ENCODE results near the gene SCO2. TPM values are rescaled to one million over a fixed set of nuclear protein-coding genes. Genes with fewer than 3 reads are reported as not detected.

SCO2 gene
- total RNA-seq (2014; rRNA removed; shearing (Covaris generic)) = 8.0 and 9.5 TPM in 2 replicates

DNA sequence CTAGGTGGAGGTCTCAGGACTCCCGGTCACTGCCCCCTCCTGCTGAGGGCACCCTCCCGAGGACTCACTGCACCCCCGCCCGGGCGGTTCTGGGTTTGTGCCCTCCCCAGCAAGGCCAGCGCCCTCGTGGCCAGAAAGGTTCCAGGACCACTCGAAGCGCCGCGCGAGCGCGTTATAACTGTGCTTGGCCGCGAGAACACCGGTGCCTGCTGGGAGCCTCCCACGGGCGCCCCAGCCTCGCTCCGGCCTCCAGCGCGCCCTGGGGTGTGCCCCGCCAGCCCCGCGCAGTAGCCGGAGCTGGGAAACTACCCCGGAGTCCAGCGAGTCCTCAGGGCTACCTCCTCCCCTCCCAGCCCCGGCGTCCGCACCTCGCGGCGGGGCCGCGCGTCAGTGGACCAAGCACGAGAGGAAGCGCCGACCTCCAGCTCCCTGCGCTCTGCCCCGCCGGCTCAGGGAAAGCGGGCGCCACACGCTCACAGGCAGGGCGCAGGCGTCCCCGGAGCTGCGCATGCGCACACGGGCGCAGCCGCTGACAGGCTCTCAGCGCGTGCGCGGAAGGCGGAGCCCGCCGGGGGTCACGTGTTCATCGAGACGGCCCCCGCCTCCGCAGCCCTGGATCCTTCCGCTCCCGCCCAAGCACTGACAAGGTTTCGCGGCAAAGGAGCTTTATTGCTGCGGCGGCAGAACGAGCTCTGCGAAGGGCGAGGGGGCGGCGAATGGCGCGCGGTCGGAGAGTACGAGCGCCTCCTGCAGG, at the start of gene SCO2:
SCO2 (minus strand) TSS at position 495 of the 754 bp plus-strand sequence. CDS start 1,187 bp downstream, outside the sequence.
- DNase-seq (ENCODE audit: low spot score) = peak; percentile 75

- no peak for DNase-seq (ENCODE audit: low spot score)
Observed at GRCh38 chr22:50574383-50574755, 49.0 kb upstream of the SCO2 start.

GRCh38 chr22:50573491-50574382, 48.3 kb upstream of the SCO2 start:
- no peak for DNase-seq (ENCODE audit: low spot score)

DNA sequence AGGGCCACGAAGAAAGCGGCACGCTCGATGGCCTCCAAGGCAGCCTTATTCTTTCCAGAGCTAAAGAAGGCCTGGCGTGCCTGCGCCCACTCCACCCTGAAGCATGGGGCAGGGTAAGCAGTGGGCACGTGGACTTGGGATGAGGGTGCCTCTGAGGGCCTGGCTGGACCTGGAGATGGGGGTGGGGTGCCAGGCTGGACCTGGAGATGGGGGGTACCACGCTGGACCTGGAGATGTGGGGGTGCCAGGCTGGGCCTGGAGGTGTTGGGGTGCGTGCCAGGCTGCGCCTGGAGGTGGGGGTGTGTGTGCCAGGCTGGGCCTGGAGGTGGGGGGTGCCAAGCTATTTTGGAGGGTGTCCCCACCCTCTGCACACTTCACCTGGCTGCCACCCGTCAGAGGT, 47.6 kb upstream of the SCO2 start:
- no peak for DNase-seq (ENCODE audit: low spot score)

DNA sequence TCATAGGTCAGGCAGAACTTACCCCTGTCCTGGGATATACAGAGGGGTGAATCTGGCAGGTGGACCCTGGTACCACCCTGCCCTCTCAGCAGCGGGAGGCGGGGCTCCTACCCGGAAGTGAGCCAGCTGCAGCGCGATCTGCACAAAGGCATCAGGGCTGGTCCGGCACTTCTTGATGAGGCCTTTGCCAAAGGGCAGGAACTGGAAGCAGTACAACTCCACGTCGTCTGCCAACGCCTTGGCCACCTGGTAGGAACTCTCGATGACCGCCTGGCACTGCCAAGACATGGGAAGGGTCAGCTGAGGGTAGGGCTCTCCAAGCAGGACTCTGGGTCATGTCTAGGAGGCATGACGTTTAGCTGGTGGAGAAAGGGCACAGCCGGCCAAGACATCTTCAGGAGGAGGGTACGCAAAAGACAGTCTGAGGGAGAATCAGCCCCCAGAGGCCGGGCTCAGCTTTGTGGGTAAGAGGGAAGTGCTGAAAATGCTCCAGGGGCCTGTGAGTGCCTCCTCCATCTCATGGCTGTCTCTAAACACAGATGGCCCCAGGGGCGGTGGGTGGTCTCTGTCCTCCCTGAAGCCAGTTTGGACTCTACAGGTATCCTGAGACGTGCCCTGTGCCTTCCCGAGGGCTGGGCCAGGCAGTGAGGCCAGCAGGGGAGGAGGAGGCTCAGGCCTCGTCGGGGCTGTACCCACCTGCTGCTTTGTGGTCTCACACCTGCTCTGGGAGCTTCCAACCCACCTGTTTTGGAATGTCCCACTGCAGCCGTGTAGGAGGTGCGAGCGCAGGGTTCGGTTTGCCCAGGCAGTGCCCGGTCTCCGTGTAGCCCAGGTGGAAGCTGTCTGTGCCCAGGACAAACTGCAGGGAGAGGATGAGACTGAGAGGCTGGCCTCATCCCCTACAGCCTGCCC, 46.1 kb upstream of the SCO2 start:
- no peak for DNase-seq (ENCODE audit: low spot score)

GRCh38 chr22:50570861-50571260, 45.5 kb upstream of the SCO2 start:
- no peak for DNase-seq (ENCODE audit: low spot score)

- no peak for DNase-seq (ENCODE audit: low spot score)
Observed at GRCh38 chr22:50569896-50570535, 44.6 kb upstream of the SCO2 start.

DNA sequence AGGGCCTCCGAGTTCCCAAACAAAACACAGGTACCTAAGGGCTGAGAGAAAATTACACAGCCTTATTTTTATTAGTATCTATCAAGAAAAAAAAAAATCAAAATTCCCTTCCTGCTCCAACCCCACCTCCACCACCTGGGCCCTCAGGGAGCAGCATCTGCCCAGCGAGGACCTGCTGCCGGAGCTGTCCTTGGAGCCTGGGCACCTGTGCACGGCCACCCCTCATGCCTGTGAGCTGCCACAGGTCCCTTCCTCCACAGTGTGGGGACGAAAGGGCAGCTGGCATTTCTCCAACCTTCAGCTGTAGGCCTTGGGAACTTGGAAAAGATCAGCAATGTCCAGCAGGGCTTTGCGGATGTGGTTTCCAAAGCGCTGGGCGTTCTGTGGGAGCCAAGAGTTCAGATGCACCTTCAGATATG, 43.7 kb upstream of the SCO2 start:
- no peak for DNase-seq (ENCODE audit: low spot score)

DNA sequence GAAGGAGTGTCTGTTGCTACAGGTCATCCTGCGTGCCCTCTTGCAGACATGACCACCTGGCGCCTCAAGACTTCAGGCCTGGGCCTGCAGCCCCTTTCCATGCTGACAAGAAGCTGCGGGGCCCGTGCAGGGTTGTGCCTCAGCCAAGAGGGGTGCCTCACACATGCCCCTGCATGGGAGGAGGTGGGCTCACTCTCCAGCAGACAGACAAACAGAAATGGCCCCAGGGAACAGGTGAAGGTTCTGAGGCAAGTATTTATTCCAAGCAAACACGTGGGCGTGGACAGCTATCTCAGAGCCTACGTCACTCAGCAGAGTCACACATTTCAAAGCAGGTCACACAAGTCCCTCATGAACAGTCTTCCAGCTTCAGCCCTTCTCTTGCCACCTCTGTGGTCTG, 43.2 kb upstream of the SCO2 start:
- no peak for DNase-seq (ENCODE audit: low spot score)

DNA sequence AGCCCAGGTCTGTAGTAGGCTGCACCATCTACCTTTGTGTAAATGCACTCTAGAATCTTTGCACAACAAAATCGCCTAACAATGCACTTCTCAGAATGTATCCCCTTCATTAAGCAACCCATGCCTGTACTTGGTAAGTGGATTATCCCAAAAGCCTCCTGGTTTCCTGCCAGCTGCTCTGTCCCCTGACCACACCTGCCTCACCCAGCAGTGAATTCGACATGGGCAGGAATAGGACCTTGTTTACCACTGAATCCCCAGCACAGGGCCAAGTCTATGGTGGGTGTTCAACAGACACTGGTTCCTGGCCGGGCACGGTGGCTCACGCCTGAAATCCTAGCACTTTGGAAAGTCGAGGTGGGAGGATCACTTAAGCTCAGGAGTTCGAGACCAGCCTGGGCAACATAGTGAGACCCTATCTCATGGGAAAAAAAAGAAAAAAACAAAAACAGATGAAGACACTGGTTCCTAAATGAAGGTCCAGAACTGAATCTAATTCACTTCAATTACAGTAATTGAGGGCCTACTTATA, 42.4 kb upstream of the SCO2 start:
- no peak for DNase-seq (ENCODE audit: low spot score)

DNA sequence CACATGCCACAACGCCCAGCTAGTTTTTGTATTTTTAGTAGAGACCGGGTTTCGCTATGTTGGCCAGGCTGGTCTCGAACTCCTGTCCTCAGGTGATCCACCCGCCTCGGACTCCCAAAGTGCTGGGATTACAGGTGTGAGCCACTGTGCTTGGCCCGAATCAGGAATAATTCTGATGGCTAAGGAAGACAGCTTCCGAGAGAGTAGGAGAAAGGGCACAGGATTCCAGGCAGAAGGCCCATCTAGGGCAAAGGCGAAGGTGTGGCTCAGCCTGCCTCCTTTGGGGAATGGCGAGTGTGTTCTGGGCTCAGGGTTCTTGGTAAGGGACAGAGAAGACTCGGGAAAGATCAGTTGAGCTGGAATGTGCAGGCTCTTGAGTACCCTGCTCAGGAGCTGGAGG, 38.9 kb upstream of the SCO2 start:
- no peak for DNase-seq (ENCODE audit: low spot score)

DNA sequence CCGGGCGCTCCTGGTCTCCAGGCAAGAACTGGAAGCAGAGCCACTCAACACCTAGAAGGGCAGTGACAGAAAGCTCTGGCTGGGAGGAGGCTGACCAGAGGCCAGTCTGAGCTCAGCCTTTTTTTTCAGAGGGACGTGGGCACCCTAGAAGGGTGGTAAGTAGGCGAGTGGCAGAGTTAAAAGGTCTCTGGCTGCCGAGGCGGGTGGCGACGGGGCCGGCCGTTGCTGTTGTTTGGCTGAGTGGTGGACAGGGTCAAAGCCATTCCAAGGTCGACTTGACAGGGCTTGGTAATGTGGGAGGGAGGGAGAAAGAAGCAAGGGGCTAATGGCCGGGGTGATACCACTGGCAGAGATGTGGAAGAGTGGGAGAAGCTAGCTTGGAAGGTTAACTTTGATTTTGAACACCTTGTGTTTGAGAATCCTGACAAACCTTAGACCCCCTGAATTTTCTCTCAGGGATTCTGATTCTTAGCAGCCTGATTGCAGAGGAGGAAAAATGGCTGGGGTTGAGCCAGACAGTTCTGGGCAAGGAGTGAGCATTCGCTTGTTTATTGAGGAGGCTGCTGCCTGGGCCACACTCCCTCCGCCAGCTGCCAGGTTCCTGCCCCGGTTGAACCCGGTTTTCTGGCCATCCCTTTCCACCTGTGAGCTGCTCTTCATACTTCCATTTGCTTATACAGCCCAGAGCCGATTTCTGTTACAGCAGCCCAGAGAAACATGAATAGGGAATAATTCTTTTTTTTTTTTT, 38.2 kb upstream of the SCO2 start:
- no peak for DNase-seq (ENCODE audit: low spot score)

- peak; percentile 78 for DNase-seq (ENCODE audit: low spot score)
Observed at GRCh38 chr22:50562523-50563412, 37.4 kb upstream of the SCO2 start, which contains the start of gene SYCE3. TSS of gene SYCE3 (minus strand) at chr22:50562919. CDS start at chr22:50556405, 6,514 bp downstream.

GRCh38 chr22:50561401-50562358, 36.3 kb upstream of the SCO2 start:
- no peak for DNase-seq (ENCODE audit: low spot score)

GRCh38 chr22:50560034-50560433, 34.6 kb upstream of the SCO2 start:
- DNase-seq (ENCODE audit: low spot score) = no peak

DNA sequence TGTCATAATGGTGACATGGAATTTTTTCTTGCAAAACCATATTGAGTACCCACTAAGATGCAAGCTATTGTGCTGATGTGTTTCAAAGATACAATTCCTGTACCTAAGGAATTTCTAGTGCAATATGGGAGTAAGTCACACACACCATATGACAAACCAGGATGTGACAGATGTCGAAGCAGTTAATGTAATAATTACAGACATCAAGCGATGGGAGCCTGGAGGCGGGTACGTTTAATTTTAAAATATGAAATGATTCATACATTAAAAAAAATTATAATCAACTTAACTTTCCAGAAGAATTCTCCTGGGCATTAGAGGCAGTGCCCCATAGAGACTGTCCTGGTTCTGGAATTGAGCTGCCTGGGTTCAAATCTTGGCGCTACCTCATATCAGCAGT, 31.3 kb upstream of the SCO2 start:
- DNase-seq (ENCODE audit: low spot score) = no peak

GRCh38 chr22:50553310-50553709, 27.9 kb upstream of the SCO2 start:
- no peak for DNase-seq (ENCODE audit: low spot score)

DNA sequence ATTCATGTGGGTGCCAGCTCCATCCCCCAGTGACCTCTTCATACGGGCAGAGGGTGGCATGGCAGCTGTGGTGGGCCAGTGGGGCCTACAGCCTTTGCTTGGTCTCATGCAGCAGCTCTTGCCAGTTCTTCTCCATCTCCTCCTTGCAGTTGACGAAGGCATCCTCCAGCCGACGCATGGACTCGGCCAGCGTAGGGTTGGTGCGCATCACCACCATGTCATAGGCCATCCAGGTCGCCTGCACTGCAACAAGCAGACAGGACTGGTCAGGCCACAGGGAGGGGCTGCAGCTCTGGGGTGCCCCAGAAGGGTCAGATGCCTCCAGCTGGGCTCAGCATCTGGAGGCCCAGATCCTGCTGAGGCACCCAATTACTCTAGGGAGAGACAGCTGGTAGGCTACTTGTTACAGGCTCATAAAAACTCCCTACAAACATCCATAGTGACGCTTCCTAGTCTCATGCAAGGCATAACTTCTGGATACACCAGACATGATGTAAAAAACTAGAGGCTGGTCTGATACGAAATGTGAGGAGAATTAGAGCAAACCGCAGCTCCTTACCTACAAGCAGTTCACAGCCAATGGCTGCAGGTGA, 25.9 kb upstream of the SCO2 start:
- DNase-seq (ENCODE audit: low spot score) = no peak

Data from A172 (cell line).